Esophagus muscularis mucosa (tissue), 4 donors: Measurements from ENCODE around the gene MPL. TPM values are rescaled to one million over a fixed set of nuclear protein-coding genes. Genes with fewer than 3 reads are reported as not detected.

ENCODE experiments used
- DNase-seq: peaks from one replicate; pipeline ENCODE4 v3.0.0-alpha.2; 2017; ENCODE audit errors: extremely low spot score
- H3K27ac ChIP-seq, 4 donors: fragments of 200-600 bp; sonication (generic); replicated peaks in 1 of 4; 1 replicate in 3 of 4; 2 replicates in 1 of 4; pipeline ENCODE4 v1.5.1; 2016 to 2019; ENCODE audit warnings: mild to moderate bottlenecking in 1 of 4
- H3K27me3 ChIP-seq, 4 donors: fragments of 200-600 bp; sonication (generic); one replicate each; pipeline versions ENCODE4 v1.5.1 to v1.6.0; 2016 to 2019
- H3K36me3 ChIP-seq, 4 donors: fragments of 200-600 bp; sonication (generic); one replicate each; pipeline ENCODE4 v1.5.1; 2016 to 2019
- H3K4me1 ChIP-seq, 4 donors: fragments of 200-600 bp; sonication (generic); one replicate each; pipeline ENCODE4 v1.5.1; 2016 to 2019
- H3K4me3 ChIP-seq, 4 donors: fragments of 200-600 bp; sonication (generic); 1 replicate in 2 of 4; 2 replicates in 2 of 4; pipeline ENCODE4 v1.5.1; 2016 to 2019; ENCODE audit warnings: mild to moderate bottlenecking in 4 of 4, moderate library complexity in 1 of 4
- H3K9me3 ChIP-seq, 4 donors: fragments of 200-600 bp; sonication (generic); 1 replicate in 3 of 4; 2 replicates in 1 of 4; pipeline ENCODE4 v1.5.1; 2016 to 2019
- EP300 ChIP-seq: sonication (generic); formaldehyde crosslinking; IDR thresholded peaks from one replicate; pipeline ENCODE4 v1.6.1; 2017; ENCODE audit warnings: antibody characterized with exemption
- POLR2A ChIP-seq: fragments of 450-650 bp; IDR thresholded peaks from one replicate; pipeline ENCODE4 v1.6.1; 2017; ENCODE audit warnings: antibody characterized with exemption, moderate library complexity, mild to moderate bottlenecking, low read depth
- POLR2AphosphoS5 ChIP-seq, 2 donors: sonication (generic); formaldehyde crosslinking; IDR thresholded peaks; one replicate each; pipeline ENCODE4 v1.6.1; 2017; ENCODE audit warnings: antibody characterized with exemption in 2 of 2
- WGBS: methylation state at CpG from one replicate; pipeline ENCODE4 v1.1.5; 2018; 5-methylcytosine and 5-hydroxymethylcytosine counted together
- intact Hi-C: fragments of 100-400 bp; cut with DNase I; formaldehyde crosslinking; loops from one replicate; pipeline ENCODE4 v1.15.1; 2023
- total RNA-seq, 4 donors: library from RNA; depleted of rRNA; stranded (reverse); fragments of >200 nt; gene quantifications; one replicate each; pipeline versions ENCODE4 v1.1.0 to v1.2.1, GENCODE V29; 2016
- TF ChIP-seq, protein P1 (sequence below), 3 experiments: fragments of 200-600 bp in 2 of 3; fragments of 450-650 bp in 1 of 3; sonication (generic) in 2 of 3; IDR thresholded peaks; one replicate each; pipeline ENCODE4 v1.5.1; 2017 to 2019; ENCODE audit warnings: antibody characterized with exemption in 3 of 3, mild to moderate bottlenecking in 2 of 3, moderate library complexity in 1 of 3

The MPL gene
- total RNA-seq, 4 donors from 2014 or later, result 0.13 to 0.63 TPM; not detected in 2

DNA sequence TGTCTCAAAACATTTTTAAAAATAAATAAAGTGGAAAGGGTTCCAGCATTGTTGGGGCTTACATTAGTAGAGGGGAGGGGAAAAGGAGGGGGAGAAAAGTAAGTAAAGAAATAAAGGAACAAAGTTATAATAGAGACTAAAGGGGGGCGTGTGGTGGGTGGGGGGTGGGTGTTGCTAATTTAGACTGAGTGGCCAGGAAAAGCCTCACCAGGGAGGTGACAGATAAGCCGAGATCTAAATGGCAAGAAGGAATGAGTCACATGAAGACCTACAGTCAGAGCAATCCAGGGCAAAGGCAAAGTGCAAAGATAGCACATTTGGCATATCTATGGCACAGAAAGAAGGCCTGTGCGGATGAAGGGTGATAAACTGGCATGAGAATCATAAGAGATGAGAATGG lies 7.5 kb downstream of the MPL start:
- no peaks in the 10 kb centered on the region for H3K27me3 ChIP-seq
- no peak for TF ChIP-seq EP300
- no peak for TF ChIP-seq POLR2AphosphoS5 (IDR thresholded peaks at IDR 0.05)
- TF ChIP-seq, protein P1, sequence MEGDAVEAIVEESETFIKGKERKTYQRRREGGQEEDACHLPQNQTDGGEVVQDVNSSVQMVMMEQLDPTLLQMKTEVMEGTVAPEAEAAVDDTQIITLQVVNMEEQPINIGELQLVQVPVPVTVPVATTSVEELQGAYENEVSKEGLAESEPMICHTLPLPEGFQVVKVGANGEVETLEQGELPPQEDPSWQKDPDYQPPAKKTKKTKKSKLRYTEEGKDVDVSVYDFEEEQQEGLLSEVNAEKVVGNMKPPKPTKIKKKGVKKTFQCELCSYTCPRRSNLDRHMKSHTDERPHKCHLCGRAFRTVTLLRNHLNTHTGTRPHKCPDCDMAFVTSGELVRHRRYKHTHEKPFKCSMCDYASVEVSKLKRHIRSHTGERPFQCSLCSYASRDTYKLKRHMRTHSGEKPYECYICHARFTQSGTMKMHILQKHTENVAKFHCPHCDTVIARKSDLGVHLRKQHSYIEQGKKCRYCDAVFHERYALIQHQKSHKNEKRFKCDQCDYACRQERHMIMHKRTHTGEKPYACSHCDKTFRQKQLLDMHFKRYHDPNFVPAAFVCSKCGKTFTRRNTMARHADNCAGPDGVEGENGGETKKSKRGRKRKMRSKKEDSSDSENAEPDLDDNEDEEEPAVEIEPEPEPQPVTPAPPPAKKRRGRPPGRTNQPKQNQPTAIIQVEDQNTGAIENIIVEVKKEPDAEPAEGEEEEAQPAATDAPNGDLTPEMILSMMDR (IDR thresholded peaks at IDR 0.05), result no peak
- no peak for TF ChIP-seq POLR2A
- H3K36me3 ChIP-seq, result no peaks in the 10 kb centered on the region
- peaks cover 19 to 45% (median 21%) of the 10 kb centered on the region in 4 donors for H3K4me1 ChIP-seq
- DNase-seq, result no peak
- H3K27ac ChIP-seq, result no peak overlapping the region
- intact Hi-C loops, result loop anchor here (5.0 to 10.0 kb wide), 2 partner anchors 53 to 110 kb away; no protein-coding TSS in a partner anchor
- 65% methylated on average over 3 of the region's 3 CpGs for WGBS
- H3K9me3 ChIP-seq, result no peaks in the 10 kb centered on the region
- H3K4me3 ChIP-seq, result no peak overlapping the region

DNA sequence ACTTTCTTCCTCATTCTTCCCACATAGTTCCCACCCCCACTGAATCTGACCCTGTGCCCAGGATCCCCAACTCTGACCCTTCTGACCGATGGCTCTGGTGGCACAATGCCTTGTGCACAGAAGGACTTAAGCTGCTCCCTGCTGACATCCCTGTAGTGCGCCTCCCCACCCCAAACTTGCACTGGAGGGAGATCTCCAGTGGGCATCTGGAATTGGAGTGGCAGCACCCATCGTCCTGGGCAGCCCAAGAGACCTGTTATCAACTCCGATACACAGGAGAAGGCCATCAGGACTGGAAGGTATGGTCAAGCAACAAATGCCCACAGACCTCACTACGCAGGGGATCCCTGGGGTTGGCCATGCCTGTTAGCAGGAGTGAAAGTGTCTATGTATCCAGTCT lies 9.0 kb downstream of the MPL start:
- no peak for DNase-seq
- intact Hi-C loops, result loop anchor here (5.0 to 10.0 kb wide), 2 partner anchors 54 to 112 kb away; no protein-coding TSS in a partner anchor
- Histone ChIP-seq H3K27ac (no peak overlapping the region), H3K27me3 (no peaks in the 10 kb centered on the region), H3K9me3 (no peaks in the 10 kb centered on the region), H3K4me1 (peaks cover 22 to 45% (median 23%) of the 10 kb centered on the region in 4 donors), H3K4me3 (no peak overlapping the region), H3K36me3 (no peaks in the 10 kb centered on the region)
- WGBS, result 91% methylated on average over 5 of the region's 5 CpGs
- TF ChIP-seq POLR2AphosphoS5 (IDR thresholded peaks at IDR 0.05), result no peak
- TF ChIP-seq, protein P1 (IDR thresholded peaks at IDR 0.05), result no peak
- no peak for TF ChIP-seq POLR2A
- no peak for TF ChIP-seq EP300

DNA sequence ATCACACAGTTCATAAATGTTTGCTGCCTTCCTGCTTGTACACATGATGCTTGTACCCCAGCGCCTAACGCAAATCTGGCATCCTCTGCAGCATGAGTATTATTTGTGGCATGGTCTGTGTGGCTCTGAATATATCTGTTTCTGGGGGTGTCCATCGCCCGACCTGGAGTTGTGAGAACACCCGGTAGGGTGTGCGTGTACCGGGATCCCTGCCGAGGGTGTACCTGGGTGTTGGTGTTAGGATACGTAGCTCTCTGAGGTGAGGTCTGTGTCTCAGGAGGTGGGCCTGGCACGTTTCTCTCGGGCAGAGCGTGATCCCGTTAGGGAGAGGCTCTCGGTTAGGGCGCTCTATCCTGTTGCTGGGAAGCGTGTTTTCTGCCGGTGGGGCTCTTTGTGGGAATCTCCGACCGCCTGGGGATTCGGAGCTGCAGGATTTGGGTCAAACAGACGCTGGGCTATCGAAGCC lies 10.8 kb downstream of the MPL start:
- 80% methylated on average over 2 of the region's 22 CpGs for WGBS
- intact Hi-C loops, result loop anchor here (5.0 to 10.0 kb wide), 2 partner anchors 56 to 114 kb away; no protein-coding TSS in a partner anchor
- no peak for DNase-seq

DNA sequence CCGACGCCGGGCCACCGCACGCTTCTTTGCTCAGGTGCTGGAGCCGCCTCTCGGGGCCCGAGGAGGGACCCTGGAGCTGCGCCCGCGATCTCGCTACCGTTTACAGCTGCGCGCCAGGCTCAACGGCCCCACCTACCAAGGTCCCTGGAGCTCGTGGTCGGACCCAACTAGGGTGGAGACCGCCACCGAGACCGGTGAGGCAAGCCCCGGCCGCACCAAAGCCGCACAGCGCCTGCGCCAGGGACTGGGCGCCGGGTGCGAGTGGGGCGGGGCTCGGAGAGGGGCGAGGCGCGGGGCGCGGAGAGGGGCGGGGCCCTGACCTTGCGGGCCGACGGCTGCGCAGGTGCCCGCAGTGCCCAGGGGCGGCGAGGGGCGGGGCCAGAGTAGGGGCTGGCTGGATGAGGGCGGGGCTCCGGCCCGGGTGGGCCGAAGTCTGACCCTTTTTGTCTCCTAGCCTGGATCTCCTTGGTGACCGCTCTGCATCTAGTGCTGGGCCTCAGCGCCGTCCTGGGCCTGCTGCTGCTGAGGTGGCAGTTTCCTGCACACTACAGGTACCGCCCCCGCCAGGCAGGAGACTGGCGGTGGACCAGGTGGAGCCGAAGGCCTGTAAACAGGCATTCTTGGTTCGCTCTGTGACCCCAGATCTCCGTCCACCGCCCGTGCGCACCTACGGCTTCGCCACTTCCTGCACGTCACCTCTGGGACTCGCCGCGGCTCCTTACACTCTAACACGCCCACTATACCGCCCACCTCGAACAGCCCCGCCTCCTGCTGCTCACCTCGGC lies 11.4 kb downstream of the MPL start:
- H3K9me3 ChIP-seq, result no peaks in the 10 kb centered on the region
- TF ChIP-seq POLR2AphosphoS5 (IDR thresholded peaks at IDR 0.05), result peak; percentile 69 to 82
- no peak for TF ChIP-seq EP300
- TF ChIP-seq, protein P1 (IDR thresholded peaks at IDR 0.05), result peak in 1 of 3 experiments; percentile 4
- no peaks in the 10 kb centered on the region for H3K27me3 ChIP-seq
- 0% methylated on average over 12 of the region's 72 CpGs for WGBS
- H3K4me3 ChIP-seq, result peak overlapping the region; percentile 62 to 73 (median 70)
- no peaks in the 10 kb centered on the region for H3K36me3 ChIP-seq
- H3K4me1 ChIP-seq, result peaks cover 22 to 37% (median 23%) of the 10 kb centered on the region in 4 donors
- DNase-seq, result peak; percentile 92
- intact Hi-C loops, result loop anchor here (5.0 to 10.0 kb wide), 2 partner anchors 57 to 114 kb away; no protein-coding TSS in a partner anchor
- peak overlapping the region; percentile 87 to 94 (median 90) for H3K27ac ChIP-seq

More for the DNA sequence above, 10.8 kb downstream of the MPL start:
- H3K4me1 ChIP-seq, result peaks cover 22 to 44% (median 23%) of the 10 kb centered on the region in 4 donors
- peak overlapping the region; percentile 62 to 73 (median 70) for H3K4me3 ChIP-seq
- H3K27ac ChIP-seq, result peak overlapping the region; percentile 87 to 94 (median 90)
- H3K27me3 ChIP-seq, result no peaks in the 10 kb centered on the region
- no peaks in the 10 kb centered on the region for H3K9me3 ChIP-seq
- H3K36me3 ChIP-seq, result no peaks in the 10 kb centered on the region
- TF ChIP-seq POLR2A (no peak), EP300 (no peak), POLR2AphosphoS5 (IDR thresholded peaks at IDR 0.05) (no peak)
- TF ChIP-seq, protein P1 (IDR thresholded peaks at IDR 0.05), result no peak
